NCI-H2196 treated with DMSO at 0.1 percent for 48 hours (cell line): ENCODE measurements around the gene BCAS3.
"Not testable (repeated sequence)": the region's sequence is repeated elsewhere in the genome, so short reads cannot be mapped to it uniquely, and the experiment has no call there.

Source experiments
- DNase-seq: peaks from one replicate; lab custom pipeline; 2025; ENCODE audit not compliant: unreplicated experiment; lab: John Stamatoyannopoulos, UW

BCAS3 gene

DNA sequence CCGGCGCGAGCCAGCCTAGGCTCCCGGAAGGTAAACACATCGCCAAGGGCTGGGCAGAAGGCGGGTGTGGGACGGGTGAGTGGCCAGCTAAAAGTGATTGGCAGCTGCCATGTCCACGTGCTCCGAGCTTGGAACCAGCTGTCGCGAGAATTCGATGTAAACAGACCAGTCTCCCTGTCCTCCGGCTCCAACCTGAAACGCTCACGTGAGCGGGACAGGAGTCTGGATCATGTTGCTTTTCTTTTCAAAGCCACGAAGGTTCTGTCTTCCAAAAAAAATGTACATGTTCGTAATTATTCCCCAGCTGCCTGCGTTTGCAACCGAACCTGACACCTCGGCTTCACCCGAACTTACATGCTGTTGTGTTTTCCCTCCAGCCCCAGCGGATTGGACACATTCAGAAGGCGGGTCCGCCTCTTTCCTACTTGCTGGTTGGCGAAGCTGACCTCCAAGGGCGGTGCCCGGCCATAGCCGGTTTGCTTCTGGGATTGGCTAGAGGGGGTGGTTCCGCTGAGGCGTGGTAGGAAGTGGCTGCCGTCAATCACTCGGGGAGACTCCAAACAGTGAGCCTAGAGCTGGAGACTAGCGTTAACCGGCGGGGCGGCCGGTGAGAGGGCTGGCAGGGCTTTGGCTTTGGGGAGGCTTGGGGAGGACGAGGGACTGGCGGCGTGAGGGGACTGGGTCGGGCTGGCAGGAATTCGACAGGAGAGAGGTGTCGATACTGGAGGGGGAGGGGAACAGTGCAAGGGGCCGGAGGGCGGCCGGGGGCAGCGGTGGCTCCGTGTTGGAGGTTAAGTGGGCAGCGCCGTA, at the start of gene BCAS3:
Gene BCAS3 (plus strand): TSS at position 544 of the 810 bp plus-strand sequence.
- peak; percentile 96 for DNase-seq

DNA sequence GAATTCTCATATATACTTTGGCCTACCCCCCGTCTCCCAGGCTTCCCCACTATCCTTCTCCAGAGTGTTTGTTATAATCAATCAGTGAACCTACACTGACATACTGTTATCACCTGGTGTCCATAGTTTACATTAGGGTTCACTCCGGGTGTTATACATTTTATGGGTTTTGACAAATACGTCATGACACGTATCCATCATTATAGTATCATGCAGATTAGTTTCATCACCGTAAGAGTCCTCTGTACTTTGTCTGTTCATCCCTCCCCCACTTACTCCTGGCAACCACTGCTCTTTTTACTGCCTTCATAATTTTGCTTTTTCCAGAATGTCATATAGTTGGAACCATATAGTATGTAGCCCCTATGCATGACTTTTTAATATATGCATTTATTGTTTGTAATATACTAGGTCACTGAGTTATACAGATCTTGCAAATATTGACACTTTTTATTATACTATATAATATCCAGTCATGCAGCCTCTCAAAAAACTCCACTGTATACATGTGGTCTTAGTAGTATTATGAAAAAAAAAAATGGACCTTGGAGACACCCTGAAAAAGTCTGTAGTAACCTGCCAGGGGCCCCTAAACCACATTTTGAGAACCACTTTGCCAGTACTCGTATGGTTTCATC, 49.3 kb upstream of the BCAS3 start:
- no peak for DNase-seq

- no peak for DNase-seq
Measured at GRCh38 chr17:60629120-60629519, 48.5 kb upstream of the BCAS3 start.

- DNase-seq: no peak
Measured at GRCh38 chr17:60630352-60630751, 47.3 kb upstream of the BCAS3 start.

DNA sequence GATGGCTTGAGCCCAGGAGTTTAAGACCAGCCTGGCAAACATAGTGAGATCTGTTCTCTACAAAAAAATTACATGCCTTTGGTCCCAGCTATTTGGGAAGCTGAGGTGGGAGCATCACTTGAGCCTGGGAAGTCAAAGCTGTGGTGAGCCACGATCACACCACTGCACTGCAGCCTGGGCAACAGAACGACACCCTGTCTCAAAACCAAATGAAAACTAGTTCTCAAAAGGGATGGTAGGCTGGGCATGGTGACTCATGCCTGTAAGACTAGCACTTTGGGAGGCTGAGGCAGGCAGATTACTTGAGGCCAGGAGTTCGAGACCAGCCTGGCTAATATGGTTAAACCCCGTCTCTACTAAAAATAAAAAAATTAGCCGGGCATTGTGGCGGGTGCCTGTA, 46.5 kb upstream of the BCAS3 start:
- DNase-seq: no peak

GRCh38 chr17:60637683-60638082, 40.0 kb upstream of the BCAS3 start:
- no peak for DNase-seq

- no peak for DNase-seq
Measured at GRCh38 chr17:60639019-60639330, 38.7 kb upstream of the BCAS3 start.

DNA sequence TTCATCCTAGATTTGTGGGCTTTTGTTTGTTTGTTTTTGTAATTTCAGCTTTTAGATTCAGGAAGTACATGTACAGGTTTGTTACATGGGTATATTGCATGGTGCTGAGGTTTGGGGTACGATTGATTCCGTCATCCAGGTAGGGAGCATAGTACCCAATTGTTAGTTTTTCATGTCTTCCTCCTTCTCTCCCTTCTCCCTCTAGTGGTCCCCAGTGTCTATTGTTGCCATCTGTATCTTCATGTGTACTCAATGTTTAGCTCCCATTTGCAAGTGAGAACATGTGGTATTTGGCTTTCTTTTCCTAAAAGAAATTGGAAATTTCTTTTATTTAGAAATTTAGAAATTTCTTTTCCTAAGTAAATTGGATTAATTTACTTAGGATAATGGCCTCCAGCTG, 37.1 kb upstream of the BCAS3 start:
- DNase-seq: no peak

GRCh38 chr17:60641126-60641525, 36.5 kb upstream of the BCAS3 start:
- no peak for DNase-seq

DNA sequence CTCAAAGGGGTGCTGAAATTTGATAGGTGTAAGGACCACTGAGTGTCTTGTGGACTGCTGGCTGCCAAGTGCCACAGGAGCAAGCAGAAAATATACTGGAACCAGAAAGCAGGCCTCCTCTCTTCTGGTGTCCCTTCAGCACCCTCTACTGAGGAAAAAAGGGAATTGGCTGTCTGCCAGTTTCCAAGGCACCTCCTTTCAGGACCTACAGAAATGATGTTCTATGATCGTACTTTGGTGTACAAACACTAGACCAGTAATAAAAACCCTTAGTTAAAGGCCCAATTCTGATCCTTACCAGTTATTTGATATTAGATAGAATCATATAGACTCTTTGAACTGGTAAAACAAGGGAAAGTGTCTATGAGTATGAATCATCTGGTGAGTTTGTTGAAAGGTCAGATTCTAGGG, 35.8 kb upstream of the BCAS3 start:
- peak; percentile 60 for DNase-seq

GRCh38 chr17:60645918-60646523, 31.6 kb upstream of the BCAS3 start:
- DNase-seq: no peak

- no peak for DNase-seq
Measured at GRCh38 chr17:60646701-60647100, 30.9 kb upstream of the BCAS3 start.

- no peak for DNase-seq
Measured at GRCh38 chr17:60647705-60648104, 29.9 kb upstream of the BCAS3 start.

GRCh38 chr17:60652454-60653247, 25.0 kb upstream of the BCAS3 start:
- DNase-seq: no peak

GRCh38 chr17:60653569-60653968, 24.1 kb upstream of the BCAS3 start:
- no peak for DNase-seq

DNA sequence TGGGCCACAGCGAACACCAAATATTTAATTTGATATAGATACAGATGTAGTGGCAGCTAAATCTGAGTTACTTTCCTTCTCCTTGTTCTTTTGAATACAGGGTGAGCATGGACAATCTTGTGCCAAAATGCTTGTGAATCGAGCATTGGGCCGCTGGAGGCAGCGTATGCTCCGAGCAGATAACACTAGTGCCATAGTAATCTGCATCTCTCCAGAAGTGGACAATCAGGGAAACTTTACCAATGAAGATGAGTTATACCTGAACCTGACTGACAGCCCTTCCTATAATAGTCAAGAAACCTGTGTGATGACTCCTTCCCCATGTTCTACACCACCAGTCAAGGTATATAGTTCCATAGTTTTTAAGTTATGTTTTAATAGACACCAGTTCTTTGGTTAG, 21.2 kb upstream of the BCAS3 start:
- no peak for DNase-seq

DNA sequence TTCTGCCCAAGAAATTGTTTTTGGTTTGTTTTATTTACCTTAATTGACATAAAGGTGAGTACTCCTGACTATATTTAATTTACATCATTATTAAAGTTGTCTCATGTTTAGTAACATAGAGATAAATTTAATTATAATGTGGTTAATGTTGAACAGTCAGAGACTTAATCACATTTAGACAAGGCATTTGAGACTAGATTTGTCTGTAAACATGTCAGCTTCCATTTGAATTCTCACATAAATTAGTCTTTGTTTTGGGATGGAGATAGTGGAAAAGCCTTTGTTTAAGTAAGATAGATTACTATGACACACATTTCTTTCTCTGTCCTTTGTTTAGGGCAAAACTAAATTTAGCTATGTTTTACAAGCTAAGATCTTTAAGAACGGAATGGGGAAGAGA, 18.5 kb upstream of the BCAS3 start:
- DNase-seq: no peak

- no peak for DNase-seq
Measured at GRCh38 chr17:60661489-60661888, 16.2 kb upstream of the BCAS3 start.

GRCh38 chr17:60664022-60664421, 13.6 kb upstream of the BCAS3 start:
- DNase-seq: no peak

GRCh38 chr17:60665602-60666001, 12.0 kb upstream of the BCAS3 start:
- no peak for DNase-seq

DNA sequence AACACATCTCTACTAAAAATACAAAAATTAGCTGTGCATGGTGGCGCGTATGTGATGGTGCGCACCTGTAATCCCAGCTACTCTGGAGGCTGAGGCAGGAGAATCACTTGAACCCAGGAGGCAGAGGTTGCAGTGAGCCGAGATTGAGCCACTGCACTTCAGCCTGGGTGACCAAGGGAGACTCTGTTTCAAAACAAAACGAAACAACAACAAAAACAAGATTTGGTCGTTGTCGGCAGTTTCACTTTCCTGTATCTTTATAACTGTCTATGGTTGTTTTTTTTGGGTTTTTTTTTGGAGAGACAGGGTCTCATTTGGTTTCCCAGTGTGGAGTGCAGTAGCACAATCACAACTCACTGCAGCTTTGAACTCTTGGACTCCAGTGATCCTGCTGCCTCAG, 8.9 kb upstream of the BCAS3 start:
- DNase-seq: not testable (repeated sequence)

- no peak for DNase-seq
Measured at GRCh38 chr17:60671482-60671881, 6.2 kb upstream of the BCAS3 start.
